Stimulated activated memory B cell treated with anti-CD40 and anti-IgM and Interleukin-4, amounts not matched to agents 10 μg/mL and 1 μg/mL and 100 μg/mL, for 72 hours (primary cell): Measurements from ENCODE around the gene DAB2IP.
"Not testable (repeated sequence)": the region's sequence is repeated elsewhere in the genome, so short reads cannot be mapped to it uniquely, and the experiment has no call there.

Experiments
- ATAC-seq: fragments of 150-1000 bp; cut with Tn5 transposase; 2 replicates; pipeline ENCODE4 v1.10.0; 2021
- H3K27ac Mint-ChIP-seq: one replicate; pipeline ENCODE4 v1.8.0; 2022; ENCODE audit warnings: mild to moderate bottlenecking, mixed read lengths
- H3K27me3 Mint-ChIP-seq: one replicate; pipeline ENCODE4 v1.8.0; 2022; ENCODE audit warnings: mixed read lengths
- H3K36me3 Mint-ChIP-seq: one replicate; pipeline ENCODE4 v1.8.0; 2022; ENCODE audit warnings: mixed read lengths
- H3K4me1 Mint-ChIP-seq: one replicate; pipeline ENCODE4 v1.8.0; 2022; ENCODE audit warnings: mixed read lengths
- H3K4me3 Mint-ChIP-seq: one replicate; pipeline ENCODE4 v1.8.0; 2022; ENCODE audit warnings: mild to moderate bottlenecking, moderate library complexity, mixed read lengths
- H3K9me3 Mint-ChIP-seq: one replicate; pipeline ENCODE4 v1.8.0; 2022; ENCODE audit warnings: mixed read lengths

DAB2IP gene

GRCh38 chr9:121619545-121620324 is 31.7 kb upstream of the DAB2IP start:
- H3K9me3 Mint-ChIP-seq, result no peaks in the 10 kb centered on the region
- no peak overlapping the region for H3K27ac Mint-ChIP-seq
- H3K4me1 Mint-ChIP-seq, result peaks cover 6% of the 10 kb centered on the region
- no peak overlapping the region for H3K4me3 Mint-ChIP-seq
- ATAC-seq, result no peak
- H3K36me3 Mint-ChIP-seq, result no peaks in the 10 kb centered on the region
- H3K27me3 Mint-ChIP-seq, result peaks cover 45% of the 10 kb centered on the region

- Mint-ChIP-seq H3K27me3 (peaks cover 39% of the 10 kb centered on the region), H3K27ac (no peak overlapping the region), H3K9me3 (no peaks in the 10 kb centered on the region), H3K4me3 (no peak overlapping the region), H3K4me1 (peaks cover 6% of the 10 kb centered on the region), H3K36me3 (no peaks in the 10 kb centered on the region)
- ATAC-seq, result no peak
Measured at GRCh38 chr9:121620325-121620673, 31.1 kb upstream of the DAB2IP start.

GRCh38 chr9:121620777-121621449 is 30.5 kb upstream of the DAB2IP start:
- Mint-ChIP-seq H3K4me3 (no peak overlapping the region), H3K9me3 (no peaks in the 10 kb centered on the region), H3K4me1 (peaks cover 6% of the 10 kb centered on the region), H3K27me3 (peaks cover 33% of the 10 kb centered on the region), H3K27ac (no peak overlapping the region), H3K36me3 (no peaks in the 10 kb centered on the region)
- ATAC-seq, result peak; percentile 22

DNA sequence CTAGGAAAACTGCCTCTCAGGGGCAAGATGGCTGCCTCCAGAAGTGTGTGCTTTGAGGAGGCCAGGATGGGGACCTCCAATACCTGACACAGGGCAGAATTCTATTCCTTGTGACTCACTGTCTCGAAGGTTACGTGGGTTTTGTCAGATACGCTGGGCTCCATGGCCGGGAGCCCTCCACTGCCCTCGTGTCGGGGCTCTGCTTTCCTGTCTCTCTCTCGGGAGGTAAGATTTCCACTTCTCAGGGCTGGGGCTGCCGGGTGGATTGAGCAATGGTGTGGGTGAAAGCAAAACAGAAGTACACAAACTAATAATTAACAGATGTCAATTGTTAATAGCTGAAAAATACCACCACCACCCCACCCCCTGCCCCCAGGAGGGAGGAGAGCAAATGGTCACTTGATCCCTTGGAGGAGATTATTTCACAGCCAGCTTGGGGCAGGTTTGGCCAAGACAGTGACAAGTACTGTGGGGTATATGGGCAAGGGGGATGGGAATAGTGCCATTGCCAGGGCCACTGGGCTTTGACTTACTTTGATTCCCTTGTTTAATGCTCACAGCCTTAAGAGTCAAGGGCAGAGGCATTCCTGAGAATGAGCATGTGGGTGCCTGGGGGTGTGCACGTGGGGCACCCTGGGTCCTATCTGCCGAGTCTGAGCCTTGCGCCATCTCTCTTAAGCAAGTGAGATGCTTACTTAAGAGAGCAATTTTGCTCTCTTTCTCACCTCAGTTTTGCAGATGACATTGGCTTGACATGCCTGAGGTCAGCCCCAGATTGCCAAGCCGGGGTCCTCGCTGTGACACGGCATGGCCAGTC is 28.8 kb upstream of the DAB2IP start:
- no peak overlapping the region for H3K27ac Mint-ChIP-seq
- ATAC-seq, result no peak
- H3K9me3 Mint-ChIP-seq, result no peaks in the 10 kb centered on the region
- no peaks in the 10 kb centered on the region for H3K36me3 Mint-ChIP-seq
- H3K4me1 Mint-ChIP-seq, result peaks cover 6% of the 10 kb centered on the region
- H3K27me3 Mint-ChIP-seq, result peaks cover 23% of the 10 kb centered on the region
- no peak overlapping the region for H3K4me3 Mint-ChIP-seq

DNA sequence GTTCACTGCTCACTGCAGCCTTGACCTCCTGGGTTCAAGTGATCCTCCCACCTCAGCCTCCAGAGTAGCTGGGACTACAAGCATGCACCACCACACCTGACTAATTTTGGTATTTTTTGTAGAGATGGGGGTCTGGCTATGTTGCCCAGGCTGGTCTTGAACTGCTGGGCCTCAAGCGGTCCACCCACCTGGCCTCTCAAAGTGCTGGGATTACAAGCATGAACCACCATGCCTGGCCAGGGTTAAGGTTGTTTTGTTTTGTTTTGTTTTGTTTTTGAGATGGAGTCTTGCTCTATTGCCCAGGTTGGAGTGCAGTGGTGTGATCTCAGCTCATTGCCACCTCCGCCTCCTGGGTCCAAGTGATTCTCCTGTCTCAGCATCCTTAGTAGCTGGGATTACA is 28.0 kb upstream of the DAB2IP start:
- H3K27ac Mint-ChIP-seq, H3K4me1 Mint-ChIP-seq, H3K4me3 Mint-ChIP-seq, ATAC-seq, H3K9me3 Mint-ChIP-seq, H3K36me3 Mint-ChIP-seq: not testable (repeated sequence)
- H3K27me3 Mint-ChIP-seq, result peaks cover 27% of the 10 kb centered on the region

DNA sequence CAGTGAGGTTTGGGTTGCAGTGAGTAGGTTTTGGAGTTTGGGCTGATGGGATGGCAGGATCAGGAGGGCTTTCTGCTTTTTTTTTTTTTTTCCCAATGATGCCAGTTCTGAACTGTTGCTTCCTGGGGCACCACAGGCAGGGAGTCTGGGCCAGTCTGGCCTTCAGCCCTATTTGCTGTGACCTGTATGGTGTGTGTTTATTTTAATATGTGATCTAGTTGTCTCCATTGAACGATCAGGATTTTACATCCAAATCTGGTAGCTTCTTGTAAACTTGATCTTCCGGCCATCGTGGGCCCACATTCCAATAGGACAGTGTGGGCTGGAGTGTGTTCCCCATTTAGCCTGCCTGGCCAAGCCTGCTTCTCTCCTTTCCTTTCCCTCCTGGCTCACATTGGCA is 25.8 kb upstream of the DAB2IP start:
- Mint-ChIP-seq H3K27ac (no peak overlapping the region), H3K27me3 (peaks cover 39% of the 10 kb centered on the region), H3K9me3 (no peaks in the 10 kb centered on the region), H3K36me3 (no peaks in the 10 kb centered on the region), H3K4me3 (no peak overlapping the region), H3K4me1 (peaks cover 6% of the 10 kb centered on the region)
- no peak for ATAC-seq

- Mint-ChIP-seq H3K27ac (no peak overlapping the region), H3K4me3 (no peak overlapping the region), H3K4me1 (peaks cover 4% of the 10 kb centered on the region), H3K36me3 (no peaks in the 10 kb centered on the region), H3K9me3 (no peaks in the 10 kb centered on the region), H3K27me3 (peaks cover 39% of the 10 kb centered on the region)
- no peak for ATAC-seq
Measured at GRCh38 chr9:121626012-121626411, 25.4 kb upstream of the DAB2IP start.

- no peak overlapping the region for H3K27ac Mint-ChIP-seq
- no peak overlapping the region for H3K4me3 Mint-ChIP-seq
- no peaks in the 10 kb centered on the region for H3K9me3 Mint-ChIP-seq
- H3K4me1 Mint-ChIP-seq, result no peaks in the 10 kb centered on the region
- H3K27me3 Mint-ChIP-seq, result peaks cover 39% of the 10 kb centered on the region
- no peaks in the 10 kb centered on the region for H3K36me3 Mint-ChIP-seq
- ATAC-seq, result no peak
Measured at GRCh38 chr9:121627427-121627826, 24.0 kb upstream of the DAB2IP start.

DNA sequence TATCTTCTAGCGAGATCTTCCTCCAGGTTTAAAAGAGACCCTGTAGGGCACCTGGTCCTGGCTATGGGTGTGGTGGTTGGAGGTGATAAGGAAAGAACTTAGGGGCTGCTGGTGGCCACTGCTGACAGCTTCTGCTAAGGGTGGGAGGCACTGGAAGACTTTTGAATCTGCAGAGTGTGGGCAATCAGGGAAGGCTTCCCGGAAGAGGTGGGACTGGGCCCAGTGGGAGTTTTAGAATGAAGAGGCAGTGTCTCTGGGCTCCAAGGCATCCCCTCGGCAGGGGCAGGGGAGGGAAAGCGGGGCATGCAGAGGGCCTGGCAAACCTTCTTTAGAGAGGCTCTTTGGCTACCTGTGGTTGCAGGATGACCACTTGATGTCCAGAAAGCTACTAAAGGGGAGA is 23.0 kb upstream of the DAB2IP start:
- no peaks in the 10 kb centered on the region for H3K36me3 Mint-ChIP-seq
- no peak for ATAC-seq
- no peaks in the 10 kb centered on the region for H3K9me3 Mint-ChIP-seq
- H3K27me3 Mint-ChIP-seq, result peaks cover 46% of the 10 kb centered on the region
- no peak overlapping the region for H3K27ac Mint-ChIP-seq
- no peak overlapping the region for H3K4me3 Mint-ChIP-seq
- no peaks in the 10 kb centered on the region for H3K4me1 Mint-ChIP-seq

DNA sequence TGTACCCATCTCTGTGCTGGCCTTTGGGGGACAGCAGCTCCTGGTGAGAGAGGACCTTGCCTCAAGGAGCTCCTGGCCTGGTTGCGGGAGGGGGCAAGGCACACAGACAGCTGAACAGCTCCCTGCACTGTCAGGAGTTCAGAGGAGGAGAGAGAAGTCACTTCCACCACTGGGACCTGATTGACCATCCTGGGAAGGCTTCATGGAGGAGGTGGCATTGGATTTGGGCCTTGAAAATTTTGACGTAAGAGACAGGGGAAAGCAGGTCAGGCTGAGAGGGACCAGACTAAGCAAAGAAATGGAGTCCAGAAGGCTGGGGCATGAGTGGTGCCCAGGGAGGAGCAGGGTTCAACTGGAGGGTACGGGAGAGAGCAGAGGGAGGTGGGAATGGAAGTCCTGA is 20.3 kb upstream of the DAB2IP start:
- Mint-ChIP-seq H3K4me3 (no peak overlapping the region), H3K36me3 (no peaks in the 10 kb centered on the region), H3K9me3 (no peaks in the 10 kb centered on the region), H3K27me3 (peaks cover 69% of the 10 kb centered on the region), H3K27ac (no peak overlapping the region), H3K4me1 (peaks cover 12% of the 10 kb centered on the region)
- ATAC-seq, result no peak

DNA sequence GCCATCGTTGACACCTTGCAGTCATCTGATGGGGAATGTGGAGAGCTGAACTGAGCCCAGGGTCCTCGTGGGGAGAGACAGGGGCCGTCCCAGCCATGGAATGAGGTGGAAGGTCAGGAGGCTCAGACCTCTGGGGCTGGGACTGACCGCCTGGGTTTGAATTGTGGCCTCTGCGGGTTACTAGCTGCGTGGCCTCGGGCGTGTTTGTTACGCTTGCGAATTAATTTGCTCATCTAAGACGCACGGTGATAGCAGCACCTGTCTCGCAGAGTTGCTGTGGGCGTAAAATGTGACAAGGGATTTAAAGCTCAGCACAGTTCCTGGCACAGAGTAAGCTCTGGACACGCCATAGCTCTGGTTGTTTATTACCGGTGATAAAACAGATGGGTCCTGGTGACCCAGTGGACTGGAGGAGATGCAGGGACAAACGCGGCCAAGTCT is 19.4 kb upstream of the DAB2IP start:
- Mint-ChIP-seq H3K27me3 (peaks cover 72% of the 10 kb centered on the region), H3K9me3 (no peaks in the 10 kb centered on the region), H3K27ac (no peak overlapping the region), H3K4me1 (peaks cover 12% of the 10 kb centered on the region), H3K4me3 (no peak overlapping the region), H3K36me3 (no peaks in the 10 kb centered on the region)
- no peak for ATAC-seq

GRCh38 chr9:121633119-121633714 is 18.2 kb upstream of the DAB2IP start:
- no peak for ATAC-seq
- Mint-ChIP-seq H3K27me3 (peaks cover 72% of the 10 kb centered on the region), H3K4me1 (peaks cover 12% of the 10 kb centered on the region), H3K4me3 (no peak overlapping the region), H3K27ac (no peak overlapping the region), H3K9me3 (no peaks in the 10 kb centered on the region), H3K36me3 (no peaks in the 10 kb centered on the region)

DNA sequence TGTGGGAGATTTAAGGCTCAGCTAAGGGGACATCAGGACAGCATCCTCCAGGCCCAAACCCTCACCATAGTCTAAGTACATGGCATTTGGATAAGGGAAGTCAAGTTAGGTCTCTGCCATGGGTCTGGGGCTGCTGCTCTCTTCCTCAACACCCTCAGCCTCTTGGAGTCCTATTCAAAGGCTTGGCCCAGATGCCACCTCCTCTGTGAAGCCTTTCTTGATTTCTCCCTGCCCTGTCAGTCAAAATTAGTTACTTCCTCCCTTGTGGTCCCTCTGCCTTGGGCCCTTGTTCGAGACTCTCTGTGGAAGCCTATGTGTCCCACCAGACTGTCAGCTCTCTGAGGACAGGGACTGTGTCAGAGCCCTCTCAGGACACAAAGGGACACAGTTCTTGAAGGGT is 17.7 kb upstream of the DAB2IP start:
- no peak overlapping the region for H3K4me3 Mint-ChIP-seq
- peaks cover 72% of the 10 kb centered on the region for H3K27me3 Mint-ChIP-seq
- no peak overlapping the region for H3K27ac Mint-ChIP-seq
- peaks cover 12% of the 10 kb centered on the region for H3K4me1 Mint-ChIP-seq
- H3K36me3 Mint-ChIP-seq, result no peaks in the 10 kb centered on the region
- no peaks in the 10 kb centered on the region for H3K9me3 Mint-ChIP-seq
- ATAC-seq, result no peak

DNA sequence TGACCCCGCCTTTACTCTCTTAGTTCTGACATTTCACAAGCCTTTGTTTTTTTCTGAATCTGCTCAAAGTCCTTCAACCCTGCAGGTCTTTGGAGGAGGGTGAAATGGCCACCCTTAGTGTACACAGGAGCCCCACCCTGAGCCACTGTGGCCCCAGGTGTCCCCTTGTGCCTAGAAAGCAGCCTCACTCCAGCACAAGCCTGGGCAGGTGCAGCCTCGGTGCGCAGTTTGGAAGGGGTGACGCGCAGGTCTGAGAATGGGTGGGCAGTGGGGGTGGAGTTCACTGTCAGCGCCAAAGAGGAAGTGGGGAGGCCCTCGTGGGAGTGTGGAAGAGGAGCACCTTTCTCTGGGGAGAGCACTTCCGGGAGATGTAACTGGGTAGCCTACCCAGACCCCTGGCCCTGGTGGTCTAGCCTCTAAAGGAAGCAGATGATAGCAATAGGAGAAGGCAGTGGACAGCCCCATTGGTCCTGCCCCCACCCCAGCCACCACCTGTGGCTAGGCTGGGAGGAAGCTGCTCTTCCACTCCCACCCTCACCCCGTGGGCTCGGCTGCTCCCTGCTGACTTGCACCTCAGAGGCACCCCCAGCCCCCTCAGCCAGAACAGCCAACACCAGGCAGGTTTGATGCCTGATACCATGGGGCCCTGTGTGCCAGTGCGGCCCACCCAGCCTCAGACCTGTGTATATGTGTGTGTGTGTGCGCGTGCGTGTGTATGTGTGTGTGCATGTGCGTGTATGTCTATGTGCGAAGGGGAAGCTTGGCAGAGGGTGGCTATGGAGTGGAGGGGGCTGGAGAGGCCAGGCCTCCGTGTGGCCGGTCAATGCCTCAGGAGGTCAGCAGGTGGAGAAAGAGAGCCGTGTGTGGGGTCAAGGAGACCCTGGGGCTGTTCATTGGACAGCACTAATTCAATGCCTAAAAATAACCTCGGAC is 16.8 kb upstream of the DAB2IP start:
- ATAC-seq, result peak; percentile 69
- H3K27ac Mint-ChIP-seq, result no peak overlapping the region
- no peaks in the 10 kb centered on the region for H3K9me3 Mint-ChIP-seq
- H3K4me3 Mint-ChIP-seq, result no peak overlapping the region
- no peaks in the 10 kb centered on the region for H3K36me3 Mint-ChIP-seq
- peaks cover 64% of the 10 kb centered on the region for H3K27me3 Mint-ChIP-seq
- H3K4me1 Mint-ChIP-seq, result peaks cover 12% of the 10 kb centered on the region
